Hepatocyte (in vitro differentiated cells): ENCODE data around the gene DIAPH1. TPM values are rescaled to one million over a fixed set of nuclear protein-coding genes. Genes with fewer than 3 reads are reported as not detected.
A peak's percentile ranks its signal among the peaks of the same experiment; 100 is the strongest.

Source experiments
- DNase-seq: peaks from one replicate; pipeline ENCODE4 v3.0.0-alpha.2; 2016; ENCODE audit warnings: low spot score
- H2AFZ ChIP-seq: fragments of 200-600 bp; sonication (generic); 2 replicates; pipeline ENCODE4 v1.6.0; 2016; ENCODE audit warnings: antibody characterized with exemption, mild to moderate bottlenecking
- H3K27ac ChIP-seq: fragments of 200-600 bp; sonication (generic); 2 replicates; pipeline ENCODE4 v1.5.1; 2016; ENCODE audit warnings: mild to moderate bottlenecking
- H3K27me3 ChIP-seq: fragments of 200-600 bp; sonication (generic); 2 replicates; pipeline ENCODE4 v1.6.1; 2016
- H3K36me3 ChIP-seq: fragments of 200-600 bp; sonication (generic); replicated peaks from 2 replicates; pipeline ENCODE4 v1.5.1; 2016; ENCODE audit warnings: low read depth; ENCODE audit not compliant: insufficient read depth
- H3K4me1 ChIP-seq: fragments of 200-600 bp; sonication (generic); 2 replicates; pipeline ENCODE4 v1.5.1; 2016; ENCODE audit warnings: mild to moderate bottlenecking, moderate library complexity; ENCODE audit not compliant: insufficient read depth
- H3K4me2 ChIP-seq: fragments of 200-600 bp; sonication (generic); 2 replicates; pipeline ENCODE4 v1.6.0; 2016
- H3K4me3 ChIP-seq: fragments of 200-600 bp; sonication (generic); 2 replicates; pipeline ENCODE4 v1.5.1; 2016; ENCODE audit warnings: mild to moderate bottlenecking
- H3K79me2 ChIP-seq: fragments of 200-600 bp; sonication (generic); 2 replicates; pipeline ENCODE4 v1.6.0; 2017; ENCODE audit warnings: mild to moderate bottlenecking
- H3K9me2 ChIP-seq: fragments of 200-600 bp; sonication (generic); replicated peaks from 2 replicates; pipeline ENCODE4 v1.6.0; 2017; ENCODE audit warnings: mild to moderate bottlenecking; ENCODE audit not compliant: insufficient read depth
- H3K9me3 ChIP-seq: fragments of 200-600 bp; sonication (generic); 2 replicates; pipeline ENCODE4 v1.5.1; 2016; ENCODE audit warnings: low read depth, mild to moderate bottlenecking
- H4K20me1 ChIP-seq: fragments of 200-600 bp; sonication (generic); 2 replicates; pipeline ENCODE4 v1.6.0; 2016; ENCODE audit warnings: mild to moderate bottlenecking; ENCODE audit not compliant: insufficient read depth, poor library complexity, severe bottlenecking
- EZH2 ChIP-seq: fragments of 200-600 bp; sonication (generic); IDR thresholded peaks from 2 replicates; pipeline ENCODE4 v1.6.1; 2016; ENCODE audit warnings: antibody characterized with exemption, mild to moderate bottlenecking, borderline replicate concordance
- EZH2phosphoT487 ChIP-seq: fragments of 200-600 bp; sonication (generic); IDR thresholded peaks from one replicate; pipeline ENCODE4 v1.6.1; 2018; ENCODE audit warnings: antibody characterized with exemption, mild to moderate bottlenecking, low read depth, moderate library complexity; ENCODE audit not compliant: unreplicated experiment, severe bottlenecking
- WGBS: methylation state at CpG from one replicate; pipeline ENCODE4 v1.1.6; 2016; ENCODE audit warnings: low lambda C conversion rate; ENCODE audit errors: missing lambda C conversion rate; 5-methylcytosine and 5-hydroxymethylcytosine counted together
- polyA plus RNA-seq: library from polyadenylated mRNA; unstranded; fragments of >200 nt; fragmentation: Nextera tagmentation; extraction: Ambion mirVana; gene quantifications from 2 replicates; pipeline ENCODE4 v1.2.1, GENCODE V29; 2016
- total RNA-seq: library from RNA; depleted of rRNA; stranded (reverse); fragments of >200 nt; gene quantifications from 2 replicates; pipeline ENCODE4 v1.2.3, GENCODE V29; 2014
- TF ChIP-seq, protein P1 (sequence below): fragments of 200-600 bp; sonication (generic); IDR thresholded peaks from 2 replicates; pipeline ENCODE4 v1.5.1; 2016; ENCODE audit warnings: antibody characterized with exemption, mild to moderate bottlenecking; ENCODE audit not compliant: poor library complexity

Gene DIAPH1
- total and polyA plus RNA-seq, 2 experiments from 2014 or later, result 56.6 to 62.4 TPM

DNA sequence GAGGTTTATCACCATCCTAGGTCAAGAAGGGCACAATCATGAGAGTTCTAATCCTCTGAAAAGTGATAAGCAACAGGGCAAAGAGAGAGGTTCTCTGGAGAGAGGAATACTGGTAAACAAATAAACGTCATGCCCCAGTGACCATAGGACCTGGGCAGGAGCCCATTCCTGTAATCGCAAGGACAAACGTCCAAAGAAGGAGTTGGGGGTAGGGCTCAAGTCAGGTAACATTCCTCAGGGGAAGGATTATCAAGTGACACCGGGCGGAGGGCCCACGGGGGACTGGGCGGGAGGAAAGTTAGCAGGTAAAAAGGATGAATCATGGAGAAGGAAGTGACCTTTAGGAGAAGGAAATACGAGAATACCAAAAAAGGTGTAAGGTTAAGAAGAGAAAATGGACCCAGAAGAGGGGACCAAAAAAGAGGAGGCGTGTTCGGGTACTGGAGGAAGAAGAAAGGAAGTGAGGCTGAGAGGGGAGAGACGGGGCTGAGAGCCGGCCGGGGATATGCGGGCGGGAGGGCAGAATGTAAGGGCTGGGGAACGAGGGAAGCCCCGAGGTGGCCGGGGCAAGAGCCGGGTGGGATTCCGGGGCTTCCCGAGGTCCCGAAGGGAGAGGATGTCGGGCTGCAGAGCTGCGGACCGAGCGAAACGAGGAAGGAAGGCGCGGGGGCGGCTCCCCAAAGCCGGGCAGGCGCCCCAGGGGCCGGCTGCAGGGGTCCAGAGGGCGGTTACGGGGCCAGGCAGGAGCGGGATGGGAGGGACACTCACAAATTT lies 583 bp downstream of the DIAPH1 start:
- Histone ChIP-seq H3K9me2 (no peaks in the 10 kb centered on the region), H3K9me3 (no peaks in the 10 kb centered on the region), H3K4me2 (peak overlapping the region; percentile 78), H2AFZ (peak overlapping the region; percentile 49), H3K4me1 (peaks cover 12% of the 10 kb centered on the region), H4K20me1 (peaks cover 10% of the 10 kb centered on the region), H3K4me3 (peak overlapping the region; percentile 65), H3K79me2 (peaks cover 42% of the 10 kb centered on the region), H3K27me3 (no peaks in the 10 kb centered on the region), H3K36me3 (no peaks in the 10 kb centered on the region), H3K27ac (peak overlapping the region; percentile 96)
- TF ChIP-seq EZH2 (no peak), EZH2phosphoT487 (no peak)
- TF ChIP-seq, protein P1, sequence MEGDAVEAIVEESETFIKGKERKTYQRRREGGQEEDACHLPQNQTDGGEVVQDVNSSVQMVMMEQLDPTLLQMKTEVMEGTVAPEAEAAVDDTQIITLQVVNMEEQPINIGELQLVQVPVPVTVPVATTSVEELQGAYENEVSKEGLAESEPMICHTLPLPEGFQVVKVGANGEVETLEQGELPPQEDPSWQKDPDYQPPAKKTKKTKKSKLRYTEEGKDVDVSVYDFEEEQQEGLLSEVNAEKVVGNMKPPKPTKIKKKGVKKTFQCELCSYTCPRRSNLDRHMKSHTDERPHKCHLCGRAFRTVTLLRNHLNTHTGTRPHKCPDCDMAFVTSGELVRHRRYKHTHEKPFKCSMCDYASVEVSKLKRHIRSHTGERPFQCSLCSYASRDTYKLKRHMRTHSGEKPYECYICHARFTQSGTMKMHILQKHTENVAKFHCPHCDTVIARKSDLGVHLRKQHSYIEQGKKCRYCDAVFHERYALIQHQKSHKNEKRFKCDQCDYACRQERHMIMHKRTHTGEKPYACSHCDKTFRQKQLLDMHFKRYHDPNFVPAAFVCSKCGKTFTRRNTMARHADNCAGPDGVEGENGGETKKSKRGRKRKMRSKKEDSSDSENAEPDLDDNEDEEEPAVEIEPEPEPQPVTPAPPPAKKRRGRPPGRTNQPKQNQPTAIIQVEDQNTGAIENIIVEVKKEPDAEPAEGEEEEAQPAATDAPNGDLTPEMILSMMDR, result no peak
- DNase-seq, result peak; percentile 81
- under 1% methylated on average over 20 of the region's 36 CpGs for WGBS

DNA sequence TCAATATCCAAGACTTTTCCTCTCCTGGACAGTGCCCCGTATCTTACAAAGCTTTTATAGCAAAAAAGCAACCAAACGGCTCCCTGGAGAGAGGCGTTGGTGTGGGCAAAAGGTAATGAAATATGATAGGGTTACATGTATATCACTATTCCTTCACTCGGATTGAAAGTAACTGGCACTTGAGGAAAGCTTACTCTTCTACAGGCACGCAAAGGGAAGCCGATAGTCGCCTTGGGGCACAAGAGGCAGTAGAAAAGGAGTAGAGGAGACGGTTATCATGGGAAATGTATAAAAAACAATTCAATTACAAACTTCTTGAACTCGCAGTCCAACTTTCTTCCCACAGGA lies 1.1 kb downstream of the DIAPH1 start:
- no peak for DNase-seq
- TF ChIP-seq, protein P1, result no peak
- TF ChIP-seq EZH2phosphoT487 (no peak), EZH2 (no peak)
- H3K4me3 ChIP-seq, result peak overlapping the region; percentile 65
- no peaks in the 10 kb centered on the region for H3K36me3 ChIP-seq
- H3K27ac ChIP-seq, result peak overlapping the region; percentile 96
- H3K9me3 ChIP-seq, result no peaks in the 10 kb centered on the region
- no peaks in the 10 kb centered on the region for H3K9me2 ChIP-seq
- peak overlapping the region; percentile 78 for H3K4me2 ChIP-seq
- H4K20me1 ChIP-seq, result peaks cover 11% of the 10 kb centered on the region
- H3K4me1 ChIP-seq, result peaks cover 12% of the 10 kb centered on the region
- H3K27me3 ChIP-seq, result no peaks in the 10 kb centered on the region
- H3K79me2 ChIP-seq, result peaks cover 47% of the 10 kb centered on the region
- 7% methylated on average over 9 of the region's 9 CpGs for WGBS
- H2AFZ ChIP-seq, result peak overlapping the region; percentile 17

DNA sequence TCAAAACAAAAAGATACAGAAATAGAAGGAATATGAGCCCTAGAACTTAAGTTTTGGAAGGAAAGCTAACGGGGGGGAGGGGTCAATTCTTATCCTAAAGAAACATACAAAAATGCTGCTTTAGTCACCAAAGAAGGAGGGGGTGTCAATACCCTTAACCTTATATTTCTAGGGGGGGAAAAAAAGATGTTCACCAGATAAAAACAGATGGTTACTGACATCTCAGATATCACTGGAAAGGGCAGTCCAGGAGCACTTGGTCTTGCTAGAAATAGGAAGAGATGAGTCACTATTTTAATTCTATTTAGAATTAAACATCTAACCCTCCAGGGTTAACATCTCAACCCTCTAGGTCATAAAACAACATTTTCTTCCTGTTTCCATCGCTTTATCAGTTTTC lies 1.7 kb downstream of the DIAPH1 start:
- no peaks in the 10 kb centered on the region for H3K9me2 ChIP-seq
- 52% methylated on average over 2 of the region's 2 CpGs for WGBS
- H3K4me3 ChIP-seq, result peak overlapping the region; percentile 65
- peaks cover 11% of the 10 kb centered on the region for H4K20me1 ChIP-seq
- DNase-seq, result no peak
- TF ChIP-seq EZH2phosphoT487 (no peak), EZH2 (no peak)
- TF ChIP-seq, protein P1, result no peak
- H3K9me3 ChIP-seq, result no peaks in the 10 kb centered on the region
- H3K36me3 ChIP-seq, result no peaks in the 10 kb centered on the region
- peak overlapping the region; percentile 96 for H3K27ac ChIP-seq
- H3K4me1 ChIP-seq, result peaks cover 12% of the 10 kb centered on the region
- H3K27me3 ChIP-seq, result no peaks in the 10 kb centered on the region
- peaks cover 53% of the 10 kb centered on the region for H3K79me2 ChIP-seq
- H3K4me2 ChIP-seq, result peak overlapping the region; percentile 78
- H2AFZ ChIP-seq, result no peak overlapping the region
